ENCODE measurements around the gene ZNF23.
A peak's percentile ranks its signal among the peaks of the same experiment; 100 is the strongest.
"Not testable (repeated sequence)": the region's sequence is repeated elsewhere in the genome, so short reads cannot be mapped to it uniquely, and the experiment has no call there.

The ZNF23 gene

GRCh38 chr16:71461686-71462648 is at the start of gene ZNF23:
TSS of gene ZNF23 (minus strand) at chr16:71462247. CDS start at chr16:71456796, 5,451 bp downstream.
- DNase-seq: peak; percentile 72

GRCh38 chr16:71507061-71507460 is 45.0 kb upstream of the ZNF23 start:
- DNase-seq: no peak

GRCh38 chr16:71504901-71505300 is 42.9 kb upstream of the ZNF23 start:
- DNase-seq: no peak

- DNase-seq: not testable (repeated sequence)
Observed at GRCh38 chr16:71504051-71504450, 42.0 kb upstream of the ZNF23 start.

GRCh38 chr16:71501547-71501946 is 39.5 kb upstream of the ZNF23 start:
- no peak for DNase-seq

- no peak for DNase-seq
Observed at GRCh38 chr16:71500964-71501363, 38.9 kb upstream of the ZNF23 start.

GRCh38 chr16:71499775-71500364 is 37.8 kb upstream of the ZNF23 start:
- DNase-seq: peak; percentile 22 to 57

- DNase-seq: no peak
Observed at GRCh38 chr16:71498031-71498430, 36.0 kb upstream of the ZNF23 start.

GRCh38 chr16:71493213-71493612 is 31.2 kb upstream of the ZNF23 start:
- no peak for DNase-seq

GRCh38 chr16:71492786-71493185 is 30.7 kb upstream of the ZNF23 start:
- DNase-seq: no peak

GRCh38 chr16:71491054-71491453 is 29.0 kb upstream of the ZNF23 start:
- DNase-seq: no peak

GRCh38 chr16:71490361-71490760 is 28.3 kb upstream of the ZNF23 start:
- no peak for DNase-seq

- DNase-seq: no peak
Observed at GRCh38 chr16:71489122-71489521, 27.1 kb upstream of the ZNF23 start, which contains the start of gene ZNF19. TSS of gene ZNF19 (minus strand) at chr16:71489324. CDS start at chr16:71482114, 7,210 bp downstream.

GRCh38 chr16:71484006-71484893 is 22.2 kb upstream of the ZNF23 start:
- DNase-seq: peak; percentile 73 to 74

GRCh38 chr16:71482569-71482968 is 20.5 kb upstream of the ZNF23 start:
- no peak for DNase-seq

GRCh38 chr16:71480956-71481355 is 18.9 kb upstream of the ZNF23 start:
- DNase-seq: no peak

- DNase-seq: no peak
Observed at GRCh38 chr16:71479420-71479819, 17.4 kb upstream of the ZNF23 start.

GRCh38 chr16:71476457-71477124 is 14.5 kb upstream of the ZNF23 start:
- DNase-seq: no peak

GRCh38 chr16:71474864-71475263 is 12.8 kb upstream of the ZNF23 start:
- no peak for DNase-seq

- DNase-seq: no peak
Observed at GRCh38 chr16:71473891-71474290, 11.8 kb upstream of the ZNF23 start.

- no peak for DNase-seq
Observed at GRCh38 chr16:71472931-71473330, 10.9 kb upstream of the ZNF23 start.

- no peak for DNase-seq
Observed at GRCh38 chr16:71472051-71472450, 10.0 kb upstream of the ZNF23 start.
